PFSK-1 (cell line): ENCODE measurements around the gene ARF3.

Experiments
- FOXP2 ChIP-seq: optimal IDR thresholded peaks from 2 replicates; pipeline ENCODE3; 2011; ENCODE audit warnings: borderline replicate concordance, control low read depth, inconsistent platforms; ENCODE audit not compliant: insufficient read depth; ENCODE audit errors: extremely low read length, extremely low read depth
- POLR2AphosphoS5 ChIP-seq: IDR thresholded peaks from 2 replicates; pipeline ENCODE4 v1.6.1; 2012; ENCODE audit warnings: low read depth, mild to moderate bottlenecking, control low read depth, low read length, moderate library complexity
- SIN3A ChIP-seq: IDR thresholded peaks from 2 replicates; pipeline ENCODE4 v1.6.1; 2012; ENCODE audit warnings: mild to moderate bottlenecking, low read length, moderate library complexity, borderline replicate concordance; ENCODE audit not compliant: insufficient read depth
- TAF1 ChIP-seq: IDR thresholded peaks from 2 replicates; pipeline ENCODE4 v1.6.1; 2012; ENCODE audit warnings: low read length, control low read depth, borderline replicate concordance; ENCODE audit not compliant: insufficient read depth
- TF ChIP-seq, protein P1 (sequence below), 2 experiments: IDR thresholded peaks; 2 replicates each; pipeline versions ENCODE4 v1.6.1 to v1.8.0; 2011 to 2012; ENCODE audit warnings: low read depth in 2 of 2, low read length in 2 of 2, control low read depth in 1 of 2, inconsistent platforms in 1 of 2, mild to moderate bottlenecking in 1 of 2, moderate library complexity in 1 of 2; ENCODE audit not compliant: insufficient read depth in 1 of 2

The ARF3 gene

DNA sequence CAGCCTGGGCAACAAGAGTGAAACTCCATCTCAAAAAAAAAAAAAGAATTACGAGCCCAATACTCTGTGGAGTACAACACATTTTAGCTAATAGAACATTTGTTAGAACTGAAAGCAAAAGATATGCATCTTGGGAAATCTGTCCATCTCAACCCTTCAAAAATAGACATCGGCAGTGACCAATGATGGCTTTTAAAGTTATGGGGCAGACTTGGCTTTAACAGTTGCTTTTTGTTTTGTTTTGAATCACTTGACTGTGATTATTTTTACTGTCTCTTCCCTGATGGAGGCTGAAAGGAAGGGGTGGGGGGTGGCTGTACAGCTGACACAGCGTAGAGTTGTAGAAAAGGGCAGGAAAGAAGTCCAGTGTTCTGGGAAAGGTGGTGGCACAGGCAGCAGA, 34.2 kb downstream of the ARF3 start:
- TF ChIP-seq SIN3A (no peak), POLR2AphosphoS5 (no peak), FOXP2 (no peak), TAF1 (no peak)
- TF ChIP-seq, protein P1, sequence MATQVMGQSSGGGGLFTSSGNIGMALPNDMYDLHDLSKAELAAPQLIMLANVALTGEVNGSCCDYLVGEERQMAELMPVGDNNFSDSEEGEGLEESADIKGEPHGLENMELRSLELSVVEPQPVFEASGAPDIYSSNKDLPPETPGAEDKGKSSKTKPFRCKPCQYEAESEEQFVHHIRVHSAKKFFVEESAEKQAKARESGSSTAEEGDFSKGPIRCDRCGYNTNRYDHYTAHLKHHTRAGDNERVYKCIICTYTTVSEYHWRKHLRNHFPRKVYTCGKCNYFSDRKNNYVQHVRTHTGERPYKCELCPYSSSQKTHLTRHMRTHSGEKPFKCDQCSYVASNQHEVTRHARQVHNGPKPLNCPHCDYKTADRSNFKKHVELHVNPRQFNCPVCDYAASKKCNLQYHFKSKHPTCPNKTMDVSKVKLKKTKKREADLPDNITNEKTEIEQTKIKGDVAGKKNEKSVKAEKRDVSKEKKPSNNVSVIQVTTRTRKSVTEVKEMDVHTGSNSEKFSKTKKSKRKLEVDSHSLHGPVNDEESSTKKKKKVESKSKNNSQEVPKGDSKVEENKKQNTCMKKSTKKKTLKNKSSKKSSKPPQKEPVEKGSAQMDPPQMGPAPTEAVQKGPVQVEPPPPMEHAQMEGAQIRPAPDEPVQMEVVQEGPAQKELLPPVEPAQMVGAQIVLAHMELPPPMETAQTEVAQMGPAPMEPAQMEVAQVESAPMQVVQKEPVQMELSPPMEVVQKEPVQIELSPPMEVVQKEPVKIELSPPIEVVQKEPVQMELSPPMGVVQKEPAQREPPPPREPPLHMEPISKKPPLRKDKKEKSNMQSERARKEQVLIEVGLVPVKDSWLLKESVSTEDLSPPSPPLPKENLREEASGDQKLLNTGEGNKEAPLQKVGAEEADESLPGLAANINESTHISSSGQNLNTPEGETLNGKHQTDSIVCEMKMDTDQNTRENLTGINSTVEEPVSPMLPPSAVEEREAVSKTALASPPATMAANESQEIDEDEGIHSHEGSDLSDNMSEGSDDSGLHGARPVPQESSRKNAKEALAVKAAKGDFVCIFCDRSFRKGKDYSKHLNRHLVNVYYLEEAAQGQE (IDR thresholded peaks at IDR 0.05; ENCODE audit: insufficient read depth in 1 of 2, low read depth in 2 of 2, low read length in 2 of 2), result no peak

DNA sequence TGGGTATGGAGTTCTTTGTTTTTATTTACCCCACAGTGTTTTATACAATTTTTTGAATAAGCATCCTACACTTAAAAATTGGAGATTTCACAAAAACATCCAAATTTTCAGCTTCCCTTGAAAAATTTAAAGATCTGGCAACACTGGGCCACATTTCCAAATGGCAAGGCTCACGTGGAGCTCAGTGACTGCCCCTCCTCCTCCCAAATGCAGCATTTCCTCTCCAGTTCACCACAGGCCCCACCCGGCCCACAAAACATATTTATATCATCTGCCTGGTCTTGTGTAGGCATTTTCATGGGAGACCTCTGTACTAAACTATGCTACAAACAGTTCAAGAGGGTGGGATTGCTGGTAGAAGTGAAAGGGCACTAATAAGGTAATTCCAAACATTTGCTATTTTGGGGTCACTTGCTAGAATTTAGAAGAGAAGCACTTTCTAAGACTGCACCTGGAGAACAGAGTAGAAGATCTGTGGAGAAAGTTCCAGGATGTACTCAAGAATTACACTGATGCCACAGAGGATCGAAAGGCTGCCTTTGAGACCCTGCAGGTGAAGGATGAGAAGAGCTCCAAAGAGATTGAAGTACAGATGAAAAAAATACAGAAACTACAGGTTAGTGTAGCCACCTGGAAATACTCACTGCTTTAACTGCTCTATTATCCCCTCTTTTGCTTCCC, 39.3 kb downstream of the ARF3 start:
- no peak for TF ChIP-seq SIN3A
- TF ChIP-seq, protein P1 (IDR thresholded peaks at IDR 0.05; ENCODE audit: insufficient read depth in 1 of 2, low read depth in 2 of 2, low read length in 2 of 2), result no peak
- TF ChIP-seq POLR2AphosphoS5, result no peak
- TF ChIP-seq FOXP2, result no peak
- no peak for TF ChIP-seq TAF1

DNA sequence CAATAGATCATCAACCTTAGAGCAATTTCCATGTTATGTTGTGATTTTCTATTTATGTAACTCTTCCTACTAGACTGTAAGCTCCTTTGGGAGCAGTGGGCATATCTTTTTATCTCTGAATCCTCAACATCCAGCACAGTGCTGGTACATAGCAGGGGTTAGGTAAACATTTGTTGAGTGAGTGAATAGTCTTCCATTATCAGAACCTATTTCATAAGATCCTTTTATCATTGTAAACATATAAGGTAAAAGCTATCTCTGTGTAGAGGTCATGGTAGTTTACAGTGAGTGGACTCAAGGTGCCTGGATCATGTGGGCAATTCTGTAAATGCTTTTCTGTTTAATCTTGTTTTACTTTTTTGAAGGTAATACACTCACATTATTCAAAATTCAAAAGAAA, 47.1 kb downstream of the ARF3 start:
- TF ChIP-seq SIN3A (no peak), POLR2AphosphoS5 (no peak), FOXP2 (no peak), TAF1 (no peak)
- TF ChIP-seq, protein P1 (IDR thresholded peaks at IDR 0.05; ENCODE audit: insufficient read depth in 1 of 2, low read depth in 2 of 2, low read length in 2 of 2), result no peak

DNA sequence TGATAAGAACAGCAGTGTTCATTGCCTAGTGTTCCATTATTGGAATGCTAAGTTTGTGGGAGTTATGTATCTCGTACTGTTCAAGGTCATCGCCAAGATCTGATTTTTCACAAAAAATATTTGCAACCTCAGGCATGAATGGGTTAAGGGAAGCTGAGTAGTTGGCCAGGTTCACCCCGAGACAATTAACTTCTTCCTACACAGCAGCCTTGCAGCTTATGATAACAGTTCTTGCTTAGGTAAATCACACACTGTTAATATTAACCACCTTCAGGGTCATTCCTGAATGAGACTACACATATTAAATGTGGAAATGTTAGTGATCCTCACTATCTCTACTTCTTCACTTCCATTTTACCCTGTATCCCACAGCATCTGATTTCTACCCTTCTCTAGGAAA, 50.0 kb downstream of the ARF3 start:
- TF ChIP-seq, protein P1 (IDR thresholded peaks at IDR 0.05; ENCODE audit: insufficient read depth in 1 of 2, low read depth in 2 of 2, low read length in 2 of 2), result no peak
- TF ChIP-seq TAF1, result no peak
- no peak for TF ChIP-seq FOXP2
- TF ChIP-seq POLR2AphosphoS5, result no peak
- no peak for TF ChIP-seq SIN3A

DNA sequence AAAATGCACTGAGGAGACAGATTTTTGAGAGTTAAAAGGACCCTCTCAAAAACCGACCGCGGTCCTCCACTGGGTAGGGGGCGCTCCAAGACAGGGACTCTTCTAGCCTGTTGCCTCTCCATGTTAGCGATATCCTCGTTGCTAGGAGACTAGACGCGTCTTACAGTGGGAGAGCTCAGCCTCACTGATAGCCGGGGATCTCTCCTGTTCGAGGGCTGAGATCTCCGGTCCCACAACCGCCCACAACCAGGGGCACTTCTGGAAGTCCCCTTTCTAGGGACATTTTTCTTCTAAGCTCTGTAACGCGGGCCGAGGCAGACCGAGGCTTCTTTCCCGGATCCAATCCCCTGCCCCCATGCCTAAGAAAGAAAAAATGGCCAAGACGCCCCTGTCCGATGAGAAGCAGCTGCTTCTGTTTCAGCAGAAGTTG, 53.3 kb downstream of the ARF3 start:
- TF ChIP-seq SIN3A (peak; percentile 95), TAF1 (no peak), FOXP2 (no peak)
- TF ChIP-seq, protein P1 (IDR thresholded peaks at IDR 0.05; ENCODE audit: insufficient read depth in 1 of 2, low read depth in 2 of 2, low read length in 2 of 2), result no peak
